Dedifferentiated amniotic fluid mesenchymal stem cell (primary cell): ENCODE results near the gene ITPRIP.

ENCODE experiments used
- DNase-seq: peaks from one replicate; pipeline ENCODE4 v3.0.0-alpha.2; 2016; ENCODE audit errors: extremely low spot score

The ITPRIP gene

DNA sequence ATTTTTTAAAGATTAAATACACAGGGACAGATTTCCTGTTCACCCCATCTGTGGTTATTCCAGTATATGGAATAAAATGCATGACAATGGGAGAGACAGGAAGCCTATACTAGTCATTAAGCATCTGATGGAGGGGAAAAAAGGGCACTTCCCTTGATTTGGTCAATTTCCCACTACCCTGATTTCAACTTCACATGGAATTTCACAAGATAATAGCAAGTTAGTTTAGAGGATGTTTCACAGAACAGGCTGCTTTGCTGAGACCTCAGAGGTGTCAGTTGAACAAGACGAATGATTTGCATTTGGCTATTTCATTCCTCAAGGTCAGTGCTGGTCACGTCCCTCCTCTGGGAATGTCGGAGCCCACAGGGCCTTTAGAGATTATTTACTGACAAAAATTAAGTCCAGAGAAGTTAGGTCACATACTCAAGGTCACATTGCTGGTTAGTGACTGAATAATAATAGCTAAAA lies 4.7 kb upstream of the ITPRIP start:
- no peak for DNase-seq

DNA sequence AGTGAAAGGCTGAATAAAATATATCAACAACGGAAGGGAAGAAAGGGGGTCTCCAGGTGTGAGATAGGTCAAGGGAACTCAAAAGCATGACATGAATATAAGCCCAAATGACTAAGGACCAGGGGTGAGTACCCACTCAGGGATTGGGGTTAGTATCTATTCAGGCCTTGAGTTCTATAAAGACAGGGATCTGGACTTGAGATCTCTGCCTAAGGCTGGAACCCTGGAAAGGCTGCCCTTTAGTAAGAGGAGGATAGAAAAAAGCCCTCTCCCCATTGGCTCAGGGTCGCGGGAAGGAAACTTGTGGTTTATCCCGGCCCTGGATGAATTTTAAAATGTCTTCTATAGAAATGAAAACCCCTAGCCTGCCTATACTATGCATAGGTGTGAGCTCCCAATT lies 2.4 kb upstream of the ITPRIP start:
- DNase-seq: no peak

DNA sequence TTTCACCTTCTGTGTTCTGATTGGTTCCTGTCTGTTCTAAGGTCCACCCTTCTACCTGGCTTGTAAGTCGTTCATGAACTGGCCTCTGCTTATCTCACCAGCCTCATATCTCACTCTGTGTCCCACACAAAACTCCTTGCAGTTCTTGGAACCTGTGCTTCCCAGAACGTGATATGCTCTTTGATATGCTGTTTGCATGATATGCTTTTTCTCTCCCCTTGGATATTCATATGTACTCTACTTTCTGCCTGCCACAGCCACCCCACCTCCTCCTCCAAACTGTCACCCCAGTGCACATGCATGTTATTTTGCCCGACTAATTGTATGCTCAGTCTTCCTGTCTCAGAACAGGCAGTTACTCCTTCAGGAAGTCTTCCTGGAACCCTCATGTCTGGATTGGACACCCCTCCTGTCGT lies 1.9 kb upstream of the ITPRIP start:
- no peak for DNase-seq

DNA sequence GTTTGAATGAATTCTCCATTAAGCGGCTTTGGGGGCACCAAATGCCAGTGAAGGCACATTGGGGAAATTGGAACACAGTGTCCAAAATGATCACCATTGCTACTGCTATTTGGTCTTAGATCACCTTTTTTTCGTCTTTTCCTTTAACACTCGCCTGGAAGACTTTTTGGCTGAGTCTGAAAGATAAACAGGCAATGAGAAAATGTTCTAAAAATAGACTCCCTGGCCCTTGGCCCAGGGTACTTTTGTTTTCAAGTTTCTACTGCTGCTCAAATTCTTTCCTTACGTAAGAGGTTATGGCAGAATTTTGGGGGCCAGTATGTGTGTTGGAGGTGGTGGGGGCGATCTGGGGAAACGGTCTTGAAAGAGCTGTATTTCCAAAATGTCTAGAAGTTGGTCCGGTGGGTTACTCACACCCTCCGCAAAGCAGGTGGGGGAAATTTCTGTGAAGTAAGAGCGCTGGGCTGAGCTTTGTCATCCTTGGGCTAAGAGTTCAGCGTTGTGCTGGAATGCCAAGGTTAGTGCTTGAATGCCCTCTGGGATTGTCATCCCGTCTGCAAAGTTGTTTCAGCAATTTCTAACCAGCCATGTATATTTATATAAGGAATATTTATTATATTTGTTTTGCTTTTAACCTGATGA lies 1.3 kb upstream of the ITPRIP start:
- DNase-seq: peak; percentile 77

DNA sequence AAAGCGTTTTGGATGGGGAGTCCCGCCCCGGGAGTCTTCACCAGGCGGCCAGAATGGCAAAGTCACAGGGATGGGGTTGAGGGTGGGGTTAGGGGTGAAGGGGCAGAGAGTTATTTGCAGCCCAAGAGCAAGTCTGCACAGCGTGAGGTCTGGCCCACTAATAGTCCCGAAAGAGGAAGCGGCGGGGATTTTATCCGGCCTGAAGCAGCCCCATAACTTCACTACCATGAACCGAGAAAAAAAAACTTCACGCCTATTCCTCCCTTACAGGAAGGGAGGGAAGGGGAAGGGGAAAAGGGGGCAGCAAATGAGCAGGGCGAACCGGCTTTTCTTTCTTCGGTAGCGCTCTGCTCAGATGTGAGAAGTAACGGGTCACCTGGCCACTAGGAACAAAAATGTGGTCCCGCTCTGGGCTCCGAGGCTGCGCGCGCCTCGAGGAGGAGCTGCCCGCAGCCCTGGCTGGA lies 712 bp downstream of the ITPRIP start:
- DNase-seq: no peak

DNA sequence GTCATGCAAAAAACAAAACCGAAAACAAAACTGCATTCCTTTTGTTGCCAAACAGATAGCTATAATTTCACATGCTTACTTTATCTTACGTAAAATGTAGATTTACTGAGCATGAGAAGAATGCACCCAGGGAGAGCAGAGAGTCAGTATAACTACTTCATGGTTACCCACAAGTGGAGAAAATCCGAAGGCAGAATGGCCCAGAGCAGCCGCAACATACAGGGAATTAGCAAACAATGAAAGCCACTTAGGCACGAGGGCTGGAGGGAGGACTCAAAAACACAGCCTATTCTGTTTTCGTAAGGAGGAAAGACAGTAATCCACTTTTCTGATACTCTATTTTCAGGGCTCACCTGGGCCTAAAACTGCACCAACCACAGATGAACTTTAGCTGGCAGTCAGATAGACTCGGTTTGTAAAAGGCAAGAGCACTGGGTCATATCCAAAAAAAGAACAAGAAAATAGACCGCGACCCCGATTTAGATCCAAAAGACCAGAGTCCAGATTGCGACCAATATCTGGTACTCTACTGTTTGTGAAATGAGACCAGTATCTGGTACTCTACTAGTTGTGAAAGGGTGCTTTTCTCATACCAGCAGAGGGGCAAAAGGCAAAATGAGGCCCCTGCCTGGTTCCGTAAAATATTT lies 1.3 kb downstream of the ITPRIP start:
- DNase-seq: peak; percentile 76

DNA sequence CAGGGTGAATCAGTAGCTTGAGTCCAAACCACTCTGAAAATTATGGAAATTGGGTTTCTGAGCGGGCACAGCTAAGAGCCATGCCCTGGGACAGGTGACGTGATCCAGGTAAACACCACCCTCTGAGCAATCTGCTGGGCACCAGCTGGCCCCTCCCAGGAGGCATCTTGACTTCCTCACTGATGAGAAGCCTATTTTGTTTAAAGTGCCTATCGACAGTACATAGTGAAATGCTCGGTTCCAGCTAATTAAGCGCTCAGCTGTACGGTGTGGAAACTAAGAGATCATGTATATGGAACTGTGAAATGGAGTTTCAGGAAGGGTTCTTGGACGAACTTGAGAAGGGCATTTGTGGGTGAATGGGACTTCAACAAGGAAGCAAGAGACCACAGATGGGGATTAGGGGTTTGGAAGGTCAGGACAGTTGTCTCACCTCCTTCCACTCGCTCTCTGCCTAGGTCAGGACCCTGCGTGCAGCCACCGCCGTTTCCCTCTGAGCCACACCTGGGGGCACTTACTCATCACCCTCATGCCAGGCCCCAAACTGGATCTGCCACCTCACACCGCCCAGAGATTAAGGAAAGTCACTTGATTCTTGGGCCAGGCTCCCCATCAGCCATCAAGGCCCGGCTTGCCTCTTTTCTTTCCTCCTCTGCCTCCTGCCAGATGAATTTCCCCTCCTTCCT lies 3.2 kb downstream of the ITPRIP start:
- no peak for DNase-seq

DNA sequence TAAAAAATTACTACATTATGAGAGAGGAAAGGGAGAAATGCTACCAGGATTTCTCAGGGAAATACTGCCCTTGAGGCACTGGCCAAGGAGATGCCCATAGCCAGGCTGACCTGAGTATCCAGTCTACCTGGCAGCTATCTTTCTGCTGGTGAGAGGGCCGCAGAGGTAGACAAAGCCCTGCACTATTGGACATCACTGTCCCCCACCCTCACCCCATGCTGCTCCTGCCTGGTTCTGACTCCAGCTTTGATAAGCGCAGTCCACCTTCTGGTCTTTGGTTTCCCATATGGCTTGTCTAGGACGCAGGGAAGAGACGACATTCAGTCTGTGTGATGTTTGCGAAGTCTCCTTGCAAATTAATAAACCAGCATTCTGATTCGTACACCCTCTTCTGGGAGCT lies 3.7 kb downstream of the ITPRIP start:
- no peak for DNase-seq

DNA sequence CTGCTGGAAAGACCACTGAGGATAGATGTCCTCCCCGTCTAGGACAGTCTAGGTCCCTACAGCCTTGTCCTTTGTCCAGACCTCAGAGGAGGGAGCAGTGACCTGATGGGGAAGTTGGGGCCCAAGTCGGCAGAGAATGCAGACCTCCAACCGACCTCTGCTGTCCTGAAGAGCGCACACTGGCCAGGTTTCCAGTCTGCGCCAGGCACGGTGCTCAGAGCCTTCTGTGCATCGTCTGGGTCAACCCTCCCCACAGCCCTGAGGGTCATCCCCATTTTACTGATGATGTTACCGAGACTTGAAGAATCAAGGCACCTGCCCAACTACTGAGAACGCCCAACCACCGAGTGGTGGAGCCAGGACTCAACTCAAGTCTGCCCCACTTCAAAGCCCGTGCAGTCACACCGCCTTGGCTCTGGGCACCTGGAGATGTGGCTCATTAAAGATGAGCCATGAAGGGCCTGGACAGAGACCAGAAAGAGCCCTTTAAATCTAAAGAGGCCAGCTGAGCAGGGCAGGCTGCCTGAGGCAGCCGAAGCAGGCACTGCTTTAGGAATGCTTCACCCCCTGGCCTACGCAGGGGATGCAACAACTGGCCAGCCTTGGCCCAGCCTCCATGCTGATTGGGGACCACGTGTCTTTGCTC lies 4.4 kb downstream of the ITPRIP start:
- DNase-seq: no peak

DNA sequence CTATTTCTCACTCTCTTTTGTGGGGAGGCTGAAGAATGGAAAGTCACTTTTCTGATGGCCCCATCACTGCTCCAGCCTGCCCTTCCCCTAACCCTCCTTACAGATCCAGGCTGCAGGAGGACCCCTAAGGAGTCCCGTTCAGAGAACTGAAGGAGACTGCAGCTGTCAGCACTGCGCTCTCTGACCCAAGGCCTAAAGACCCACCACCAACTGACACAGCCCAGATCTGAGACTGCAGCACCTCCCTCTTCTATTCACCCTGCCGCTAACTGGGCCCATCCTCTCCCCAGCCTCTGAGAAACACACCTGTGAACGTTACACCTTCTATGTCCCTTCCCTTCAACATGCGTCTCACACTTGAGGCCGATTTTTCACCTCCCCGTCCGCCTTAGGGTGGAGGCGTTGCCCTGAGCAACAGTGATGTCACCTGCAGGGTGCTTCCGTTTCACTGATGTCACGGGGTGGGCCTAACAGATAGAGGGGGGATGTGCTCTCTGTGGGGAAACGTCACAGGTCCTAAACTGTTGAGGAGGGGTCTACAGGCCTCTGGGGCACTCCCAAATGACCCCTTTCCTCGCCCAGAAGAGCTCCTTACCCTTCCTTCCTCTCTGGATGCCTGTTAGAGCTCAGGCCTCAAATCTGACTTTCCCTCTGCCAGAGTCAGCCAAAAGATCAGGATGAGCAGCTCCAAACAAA lies 5.1 kb downstream of the ITPRIP start:
- DNase-seq: no peak

DNA sequence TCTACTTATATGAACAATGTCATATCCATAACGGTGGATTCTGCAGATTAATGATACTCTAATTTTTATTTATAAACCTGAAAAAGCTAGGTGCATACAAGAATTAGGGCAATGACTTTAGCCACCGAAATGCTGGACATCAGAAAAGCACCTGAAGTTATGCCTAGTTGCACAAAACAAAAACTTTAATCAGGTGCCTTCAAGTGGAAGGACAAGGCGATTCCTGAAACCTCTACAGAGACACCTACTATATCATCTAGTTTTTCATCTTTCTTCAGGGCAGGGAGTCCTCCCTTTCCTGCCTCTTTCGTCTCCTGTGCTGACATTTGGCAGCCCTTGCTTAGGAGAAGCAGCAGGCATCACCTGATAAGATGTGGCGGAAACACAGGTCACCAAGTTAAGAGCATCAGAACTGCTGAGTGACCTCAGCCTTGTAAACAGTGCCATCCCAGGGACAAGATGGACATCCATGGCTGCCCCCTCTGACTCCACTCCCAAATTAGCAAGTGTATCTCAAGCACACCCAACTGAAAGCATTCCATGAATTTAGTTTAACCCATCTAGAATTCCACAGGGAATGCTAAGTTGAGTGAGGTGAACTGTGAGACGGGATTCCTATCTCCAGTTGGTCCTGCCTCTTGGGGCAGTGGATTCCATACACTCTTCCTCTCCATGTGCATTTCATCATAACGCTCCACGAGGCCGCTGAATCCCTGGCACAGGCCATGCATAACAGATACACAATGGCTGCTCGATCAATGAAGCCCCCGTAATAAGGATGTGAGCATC lies 5.8 kb downstream of the ITPRIP start:
- DNase-seq: no peak

DNA sequence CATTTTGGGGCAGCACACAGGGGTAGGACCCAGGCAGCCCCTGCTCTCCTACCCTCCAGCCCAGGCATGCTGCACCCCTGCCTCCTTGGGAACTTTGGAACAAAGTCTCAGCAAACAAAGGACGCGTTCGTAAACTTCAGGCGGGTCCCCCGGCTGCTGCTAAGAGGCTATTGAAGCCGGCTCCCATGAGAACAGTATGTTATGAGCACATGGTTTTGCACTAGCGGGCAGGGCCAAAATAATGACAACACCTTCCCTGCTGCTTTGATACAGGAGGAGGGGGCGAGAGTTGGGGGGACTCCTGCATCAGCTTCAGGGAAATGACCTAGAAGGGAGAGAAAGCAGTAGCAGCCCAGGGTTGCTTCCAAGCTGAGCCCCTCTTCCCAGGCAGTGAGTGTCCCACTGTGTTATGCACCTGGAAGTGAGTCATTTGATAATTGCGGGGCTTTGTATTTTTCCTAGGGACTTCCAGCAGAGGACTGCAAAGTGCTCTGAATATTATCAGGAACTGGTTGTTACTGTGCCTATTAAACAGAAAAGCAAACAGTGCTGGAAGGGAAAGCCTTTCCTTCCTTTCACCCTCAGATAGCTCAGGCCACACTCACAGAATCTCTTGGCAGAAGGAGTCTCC lies 6.9 kb downstream of the ITPRIP start:
- DNase-seq: no peak

DNA sequence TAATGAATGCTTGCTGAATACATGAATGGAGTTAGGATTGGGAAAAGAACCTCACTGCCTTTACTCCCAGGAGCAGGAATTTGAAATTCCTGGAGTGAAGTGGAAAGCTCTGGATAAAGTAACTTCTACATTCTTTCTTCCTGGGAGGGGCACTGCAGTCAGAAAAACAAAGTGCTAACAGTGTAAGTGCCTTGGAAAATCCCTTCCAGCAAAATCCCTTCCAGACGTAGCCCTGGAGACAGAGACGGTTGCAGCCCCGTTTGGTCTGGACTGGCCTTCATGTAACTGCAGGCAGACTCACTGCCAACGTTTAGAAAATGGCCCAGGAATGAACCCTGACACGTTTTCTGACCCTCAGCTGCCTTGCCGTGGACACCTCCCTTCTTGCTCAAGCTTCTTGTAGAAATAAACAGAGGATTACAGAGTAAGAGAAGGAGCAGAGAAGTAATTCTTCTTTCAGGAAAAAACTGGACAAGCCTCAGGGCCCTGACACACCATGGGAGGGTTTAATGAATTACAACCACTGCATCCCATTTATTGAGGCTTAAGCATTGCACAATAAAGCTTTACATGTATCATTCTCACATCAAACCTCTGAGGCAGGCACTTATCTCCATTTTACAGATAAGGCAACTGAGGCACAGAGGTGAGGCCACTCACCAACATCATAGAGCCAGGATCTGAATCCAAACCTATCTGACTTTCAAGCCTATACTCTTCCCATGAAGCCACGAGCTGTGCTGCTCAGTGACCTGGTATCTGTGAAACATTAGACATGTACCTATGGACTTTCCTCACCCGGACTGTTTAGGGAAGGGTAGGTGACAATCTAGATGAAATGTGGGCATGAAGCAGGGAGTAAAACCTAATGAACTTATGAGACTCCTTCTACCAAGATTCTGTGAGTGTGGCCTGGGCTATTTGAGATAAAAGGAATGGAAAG lies 7.8 kb downstream of the ITPRIP start:
- peak; percentile 86 for DNase-seq

DNA sequence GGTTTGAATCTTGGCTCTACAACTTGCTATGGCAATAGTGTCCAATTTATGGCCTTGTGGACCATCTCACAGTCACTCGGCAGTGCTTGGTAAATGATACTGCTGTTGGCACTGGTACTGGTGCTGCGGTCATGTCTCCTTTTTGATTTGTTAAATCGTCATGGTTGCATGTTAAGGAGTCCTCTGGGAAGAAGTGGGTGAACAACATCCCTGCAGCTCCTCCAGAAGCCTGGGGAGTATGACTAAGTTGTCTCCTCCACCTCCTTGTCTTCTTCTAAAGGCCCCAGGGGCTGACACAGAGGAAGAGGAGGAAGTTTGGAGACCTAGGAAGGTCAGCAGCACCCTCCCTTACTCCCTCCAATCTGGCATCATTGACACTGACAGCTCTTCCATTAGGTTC lies 8.5 kb downstream of the ITPRIP start:
- DNase-seq: peak; percentile 82

DNA sequence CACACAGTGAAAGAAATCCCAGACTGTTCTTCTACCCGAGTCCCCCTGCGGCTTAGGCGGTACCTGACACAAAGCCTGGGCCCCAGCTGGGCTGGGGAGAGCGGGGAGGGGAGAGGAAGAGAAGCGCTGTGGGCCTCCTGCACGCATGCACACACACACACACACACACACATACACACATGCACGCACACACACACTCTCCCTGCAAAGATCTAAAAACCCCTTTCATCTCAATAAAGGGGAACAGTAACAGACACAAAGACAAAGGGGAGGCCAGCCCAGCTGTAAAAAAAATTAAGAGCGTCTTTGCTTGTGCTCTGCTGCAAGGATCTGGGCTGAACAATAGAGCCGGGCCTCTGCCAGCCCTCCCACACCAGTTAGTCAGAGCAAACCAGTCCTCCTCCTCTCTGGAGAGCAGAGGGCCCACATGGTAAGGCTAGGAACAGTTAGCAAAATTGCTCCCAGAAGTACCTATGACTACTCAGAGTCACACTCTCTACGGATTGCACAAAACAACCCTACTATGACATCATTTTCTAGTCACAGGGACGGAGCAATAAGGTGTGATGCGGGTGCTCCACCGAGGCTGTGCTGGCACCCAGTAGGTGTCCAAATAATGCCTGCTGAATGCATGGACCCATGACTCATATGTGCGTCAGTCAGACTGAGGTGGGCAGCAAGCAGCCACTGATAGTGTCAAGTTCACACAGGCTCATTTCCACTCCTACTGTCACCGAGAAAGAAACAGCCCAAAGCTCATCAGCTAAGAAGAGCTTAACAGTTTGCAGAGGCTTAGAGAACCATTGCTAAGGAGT lies 9.2 kb downstream of the ITPRIP start:
- peak; percentile 72 for DNase-seq

DNA sequence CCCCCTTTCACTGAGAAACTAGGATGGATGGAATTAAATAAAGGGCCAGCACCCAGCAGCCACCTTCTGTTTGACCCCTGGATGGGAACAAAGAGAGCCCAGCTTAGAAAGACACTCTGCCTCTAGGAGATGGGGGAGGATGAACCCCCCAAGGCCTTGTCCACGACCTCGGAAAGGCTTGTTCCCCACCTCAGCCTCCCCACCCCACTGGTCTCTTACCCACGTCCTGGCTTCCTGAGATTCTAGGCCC lies 9.7 kb downstream of the ITPRIP start:
- no peak for DNase-seq

DNA sequence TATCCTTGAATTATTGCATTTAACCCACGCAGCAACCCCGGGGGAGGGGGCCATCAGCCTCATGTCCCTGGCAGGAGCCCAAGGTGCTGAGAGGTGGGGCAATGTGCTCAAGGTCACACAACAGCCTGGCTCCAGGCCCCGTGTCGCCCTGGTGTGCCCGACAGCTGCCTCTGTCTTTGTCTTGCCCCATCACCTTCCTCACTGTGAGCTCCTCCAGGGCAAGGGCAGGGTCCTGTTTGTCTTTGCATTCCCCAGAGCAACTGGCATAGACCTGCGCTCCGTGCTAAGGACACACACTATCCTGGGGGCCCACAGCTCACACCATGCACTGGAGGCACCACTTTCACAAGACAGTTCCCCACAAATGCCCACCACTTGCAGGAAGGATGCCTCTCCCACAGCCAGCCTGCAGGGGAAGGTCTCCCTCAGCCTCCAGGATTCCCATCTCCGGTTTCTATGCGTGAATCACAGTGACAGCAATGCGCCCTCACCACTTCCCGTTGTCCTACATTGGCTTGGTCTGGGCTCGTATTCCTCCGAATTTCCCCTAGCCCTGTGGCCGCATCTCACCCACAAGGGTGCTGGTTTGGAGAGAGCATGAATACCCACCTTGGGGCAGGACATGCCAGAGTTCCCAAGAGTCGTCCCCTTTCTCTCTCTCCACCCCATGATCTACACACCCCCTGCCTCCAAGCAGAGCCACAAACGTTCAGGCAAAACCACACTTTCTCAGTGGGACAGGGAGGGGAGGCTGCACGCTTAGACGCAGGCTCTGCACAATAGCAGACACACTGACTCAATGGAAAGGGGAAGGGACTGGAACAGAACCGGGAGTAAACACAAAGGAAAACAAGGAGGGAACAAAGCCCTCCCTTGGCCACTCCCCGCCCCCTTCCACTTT lies 10.3 kb downstream of the ITPRIP start:
- DNase-seq: peak; percentile 67
